Stomach (tissue), 4 donors: ENCODE measurements around the gene PTPRF.

Experiments
- CTCF ChIP-seq, 7 experiments: fragments of 450-650 bp in 4 of 7; fragments of 200-600 bp in 3 of 7; sonication (generic) in 3 of 7; IDR thresholded peaks; one replicate each; pipeline ENCODE4 v1.5.1; 2016 to 2019; ENCODE audit warnings: antibody characterized with exemption in 7 of 7, control low read depth in 2 of 7, mild to moderate bottlenecking in 1 of 7
- EP300 ChIP-seq: sonication (generic); formaldehyde crosslinking; IDR thresholded peaks from one replicate; pipeline ENCODE4 v1.6.1; 2017; ENCODE audit warnings: antibody characterized with exemption
- POLR2A ChIP-seq, 4 donors: fragments of 450-650 bp; IDR thresholded peaks; one replicate each; pipeline ENCODE4 v1.6.1; 2016; ENCODE audit warnings: antibody characterized with exemption in 4 of 4, control low read depth in 2 of 4, mild to moderate bottlenecking in 1 of 4, moderate library complexity in 1 of 4
- POLR2AphosphoS5 ChIP-seq, 3 donors: sonication (generic); formaldehyde crosslinking; IDR thresholded peaks; one replicate each; pipeline ENCODE4 v1.6.1; 2016; ENCODE audit warnings: antibody characterized with exemption in 3 of 3

GRCh38 chr1:43580039-43580438 lies 49.4 kb downstream of the PTPRF start:
- TF ChIP-seq CTCF (IDR thresholded peaks at IDR 0.05) = no peak
- no peak for TF ChIP-seq POLR2A (IDR thresholded peaks at IDR 0.05)
- TF ChIP-seq EP300 = no peak
- no peak for TF ChIP-seq POLR2AphosphoS5 (IDR thresholded peaks at IDR 0.05)
